Islet of Langerhans (tissue), 1 donor: ENCODE results near the gene TBC1D22A.

ENCODE experiments used
- FAIRE-seq: peaks from one replicate; lab custom pipeline; 2011; peaks lifted over from hg19 to GRCh38; lab: Jason Lieb, UNC

Gene TBC1D22A

DNA sequence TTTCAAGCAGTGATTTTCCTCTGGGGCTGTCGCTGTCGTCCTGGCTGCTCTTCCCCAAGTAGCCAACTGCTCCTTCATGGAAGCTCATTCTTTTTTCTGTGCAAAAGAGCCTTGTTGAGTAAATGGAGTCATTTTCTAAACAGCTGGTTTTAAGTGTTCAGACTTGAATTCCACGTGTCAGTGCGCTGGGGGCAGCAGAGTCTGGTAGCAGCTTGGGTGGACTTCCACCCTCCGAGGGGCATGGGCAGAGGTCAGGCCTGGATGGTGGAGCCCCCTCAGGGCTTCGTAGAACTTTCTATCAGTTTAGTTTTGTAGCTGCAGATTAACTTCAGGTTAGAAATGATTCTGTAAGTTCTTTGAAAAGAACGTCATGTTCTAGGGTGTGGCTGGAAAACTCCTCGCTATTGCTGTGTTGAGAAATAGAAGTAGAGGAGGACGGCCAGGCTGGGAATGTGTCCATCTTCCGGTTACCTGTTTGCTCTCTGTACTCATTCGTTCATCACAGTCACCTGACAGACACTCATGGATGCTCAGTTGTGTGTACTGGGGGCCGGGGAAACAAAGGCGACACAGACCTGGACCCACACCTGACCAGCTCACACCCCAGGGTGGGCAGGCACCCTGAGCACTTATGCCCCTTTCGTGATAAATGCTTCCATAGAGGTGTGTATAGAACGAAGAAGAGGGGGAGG is 270.7 kb downstream of the TBC1D22A start:
- no peak for FAIRE-seq

DNA sequence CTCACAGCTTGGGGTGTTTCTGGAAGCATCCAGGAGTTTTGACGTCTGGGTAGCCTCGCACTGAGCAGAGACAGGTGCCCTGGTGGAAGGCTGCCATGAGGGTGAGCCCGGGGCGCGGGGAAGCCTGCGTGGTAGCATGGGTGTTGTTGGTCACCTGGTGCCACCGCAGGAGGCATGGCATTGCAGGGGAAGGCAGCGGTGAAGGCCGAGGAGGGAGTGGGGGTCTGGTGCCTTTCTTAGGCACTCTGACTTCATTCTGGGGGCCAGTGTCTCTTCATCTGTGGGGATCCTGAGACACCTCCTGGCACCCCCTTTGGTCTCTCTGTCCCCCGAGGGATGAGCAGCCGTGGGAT is 271.2 kb downstream of the TBC1D22A start:
- no peak for FAIRE-seq

DNA sequence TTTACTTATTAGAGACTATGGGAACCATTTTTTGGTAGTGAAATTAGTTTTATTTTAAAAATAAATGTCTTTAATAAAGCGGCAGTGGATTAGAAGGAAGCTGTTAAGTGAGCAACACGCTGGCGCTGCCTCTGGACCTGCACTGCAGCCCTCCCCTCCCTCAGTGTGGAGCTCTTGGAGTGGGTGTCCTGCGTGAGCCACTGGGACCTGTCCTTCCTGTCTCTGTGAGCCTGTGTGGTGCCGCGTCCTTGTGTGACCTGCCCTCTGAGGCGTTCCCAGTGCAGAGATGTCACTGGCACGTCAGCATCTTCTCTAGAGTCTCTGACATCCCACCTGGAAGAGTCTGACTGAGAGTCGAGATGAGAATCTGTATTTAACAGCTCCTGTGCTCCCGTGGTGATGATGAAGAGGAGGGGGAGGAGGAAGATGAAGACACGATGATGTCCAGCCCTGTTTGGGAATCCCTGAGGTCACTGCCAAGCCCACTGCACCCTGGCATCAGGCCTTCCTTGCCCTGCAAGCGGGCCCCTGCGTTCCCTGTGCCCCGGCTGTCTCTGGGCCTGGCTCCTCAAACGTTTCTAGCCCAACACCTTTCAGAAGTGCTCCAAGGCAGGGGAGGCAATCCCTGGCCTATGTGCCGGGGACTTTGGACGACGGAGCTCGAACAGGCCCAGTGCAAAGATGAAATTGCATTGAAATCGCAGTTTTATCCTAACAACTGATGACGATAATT is 271.8 kb downstream of the TBC1D22A start:
- no peak for FAIRE-seq

DNA sequence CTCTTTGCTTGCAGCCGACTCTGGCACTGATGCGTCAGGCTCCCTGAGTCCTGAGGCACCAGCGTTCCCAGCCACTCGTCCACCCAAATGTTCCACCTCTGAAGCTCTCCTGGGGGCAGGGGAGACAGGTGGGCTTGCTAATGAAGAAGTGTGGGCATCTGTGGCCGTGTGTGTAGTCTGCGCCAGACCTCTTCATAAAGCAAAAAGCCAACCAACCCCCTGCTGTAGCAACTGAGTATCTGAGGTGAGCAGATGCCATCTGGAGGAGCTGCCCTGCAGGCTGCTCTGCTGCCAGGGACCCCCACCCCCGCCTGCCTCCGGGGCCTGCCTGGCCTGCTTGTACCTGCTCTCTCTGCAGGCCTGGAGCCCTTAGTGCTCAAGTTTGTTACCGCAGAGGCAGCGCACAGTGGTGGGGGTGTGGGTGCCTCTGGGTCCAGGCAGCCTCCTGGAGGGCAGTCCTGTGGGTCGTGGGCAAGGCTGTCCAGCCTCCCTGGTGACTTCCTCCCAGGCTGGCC is 272.5 kb downstream of the TBC1D22A start:
- no peak for FAIRE-seq

DNA sequence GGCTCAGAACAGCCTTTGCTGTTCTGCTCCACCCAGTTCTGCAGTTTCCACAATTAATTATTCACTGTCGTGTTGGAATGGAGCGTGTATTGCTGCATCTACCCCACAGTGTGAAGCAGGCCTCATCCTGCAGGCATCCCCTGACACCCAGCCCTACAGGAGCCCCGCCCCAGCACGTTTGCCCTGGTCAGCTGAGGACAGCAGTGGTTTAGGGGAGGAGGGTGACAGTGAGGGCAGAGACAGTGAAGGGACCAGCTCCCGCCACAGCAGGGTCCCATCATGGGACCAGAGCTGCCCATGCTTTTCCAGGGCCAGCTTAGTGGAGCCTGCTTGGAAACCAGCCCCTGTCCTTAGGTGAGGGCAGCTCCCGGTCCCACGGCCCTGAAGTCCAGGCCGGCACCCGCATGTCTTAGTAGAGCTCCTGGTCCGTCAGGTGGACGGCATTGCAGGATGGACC is 273.0 kb downstream of the TBC1D22A start:
- FAIRE-seq, result no peak

DNA sequence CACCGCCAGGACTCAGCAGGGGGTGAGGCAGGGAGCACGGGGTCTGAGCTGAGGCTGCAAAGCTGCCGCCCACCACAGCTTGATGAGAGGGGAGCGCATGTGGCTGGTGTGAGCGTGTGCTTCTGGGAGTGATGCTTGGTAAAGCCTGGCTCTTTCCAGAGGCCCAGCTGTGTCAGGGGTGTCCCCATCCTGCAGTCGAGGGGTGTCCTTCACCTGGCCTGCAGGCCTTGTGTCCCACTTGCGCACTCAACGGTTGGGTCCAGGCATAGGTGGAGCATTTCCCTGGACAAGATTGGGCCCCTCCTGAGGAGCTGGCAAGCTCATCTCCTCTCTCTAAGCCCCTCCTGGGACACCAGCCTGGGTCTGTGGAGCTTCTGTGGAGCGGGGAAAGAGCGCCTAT is 273.9 kb downstream of the TBC1D22A start:
- FAIRE-seq, result no peak

DNA sequence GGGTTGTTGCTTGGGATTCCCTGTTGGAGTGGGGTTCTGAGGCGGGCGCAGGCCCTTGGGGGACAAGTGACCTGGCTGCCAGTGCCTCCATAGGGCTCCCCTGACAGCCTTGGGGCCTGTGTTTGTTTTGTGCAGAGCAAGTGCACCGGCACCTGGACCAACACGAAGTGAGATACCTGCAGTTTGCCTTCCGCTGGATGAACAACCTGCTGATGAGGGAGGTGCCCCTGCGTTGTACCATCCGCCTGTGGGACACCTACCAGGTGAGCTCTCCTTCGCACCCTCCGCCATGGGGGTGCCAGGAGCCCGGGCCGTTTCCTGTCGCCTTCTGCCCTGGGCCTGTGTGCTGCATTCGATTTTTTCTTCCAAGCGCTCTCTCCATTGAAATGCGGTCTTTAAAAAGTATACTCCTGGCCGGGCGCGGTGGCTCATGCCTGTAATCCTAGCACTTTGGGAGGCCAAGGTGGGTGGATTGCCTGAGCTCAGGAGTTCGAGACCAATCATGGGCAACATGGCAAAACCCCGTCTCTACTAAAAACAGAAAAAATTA is 274.6 kb downstream of the TBC1D22A start:
- no peak for FAIRE-seq

DNA sequence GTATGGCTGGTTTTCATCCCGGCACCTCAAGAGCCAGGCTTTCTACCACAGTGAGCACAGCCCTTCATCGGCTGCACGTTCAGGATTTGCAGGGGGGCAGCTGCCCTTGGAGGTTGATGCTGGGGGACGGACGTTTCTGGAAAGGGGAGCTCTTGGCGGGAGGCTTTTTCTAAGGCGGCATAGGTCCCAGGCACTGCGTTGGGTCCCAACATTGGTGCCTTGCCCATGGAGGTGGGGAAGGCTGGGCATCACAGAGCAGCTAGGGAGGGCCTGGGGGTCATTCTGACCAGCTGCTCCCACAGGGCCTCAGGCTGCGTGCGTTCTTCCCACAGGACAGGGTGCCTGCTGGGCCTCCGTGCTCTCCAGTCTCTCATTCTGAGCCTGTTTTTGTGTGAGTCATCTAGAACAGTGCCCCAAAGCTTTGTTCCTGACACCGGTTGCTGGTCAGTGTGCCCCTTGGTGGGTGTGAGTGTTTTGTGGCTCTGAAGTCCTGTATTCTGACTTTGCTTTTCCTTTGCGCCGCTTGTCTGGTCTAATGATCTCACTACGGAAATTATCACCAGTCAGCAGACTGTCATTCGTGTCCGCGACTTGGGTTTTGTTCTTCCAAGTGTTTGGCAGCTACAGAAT is 275.9 kb downstream of the TBC1D22A start:
- no peak for FAIRE-seq

DNA sequence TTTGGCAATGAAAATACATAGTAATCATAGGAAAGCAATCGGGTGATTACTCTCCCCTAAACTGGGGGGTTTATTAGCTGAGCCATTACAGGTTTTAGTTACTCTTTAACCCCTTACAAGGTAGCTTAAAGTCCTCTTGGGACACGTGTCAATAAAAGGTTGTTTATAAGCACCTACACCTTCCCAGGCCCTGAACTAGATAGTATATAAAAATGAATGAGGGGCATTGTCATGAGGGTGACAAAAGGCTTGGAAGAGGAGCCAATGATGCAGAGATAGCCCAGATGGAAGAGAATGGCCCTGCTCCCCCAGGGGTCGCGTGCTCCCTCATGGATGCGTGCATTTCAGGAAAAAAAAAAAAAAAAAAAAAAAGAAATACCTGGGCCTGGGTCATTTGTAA is 276.9 kb downstream of the TBC1D22A start:
- no peak for FAIRE-seq

DNA sequence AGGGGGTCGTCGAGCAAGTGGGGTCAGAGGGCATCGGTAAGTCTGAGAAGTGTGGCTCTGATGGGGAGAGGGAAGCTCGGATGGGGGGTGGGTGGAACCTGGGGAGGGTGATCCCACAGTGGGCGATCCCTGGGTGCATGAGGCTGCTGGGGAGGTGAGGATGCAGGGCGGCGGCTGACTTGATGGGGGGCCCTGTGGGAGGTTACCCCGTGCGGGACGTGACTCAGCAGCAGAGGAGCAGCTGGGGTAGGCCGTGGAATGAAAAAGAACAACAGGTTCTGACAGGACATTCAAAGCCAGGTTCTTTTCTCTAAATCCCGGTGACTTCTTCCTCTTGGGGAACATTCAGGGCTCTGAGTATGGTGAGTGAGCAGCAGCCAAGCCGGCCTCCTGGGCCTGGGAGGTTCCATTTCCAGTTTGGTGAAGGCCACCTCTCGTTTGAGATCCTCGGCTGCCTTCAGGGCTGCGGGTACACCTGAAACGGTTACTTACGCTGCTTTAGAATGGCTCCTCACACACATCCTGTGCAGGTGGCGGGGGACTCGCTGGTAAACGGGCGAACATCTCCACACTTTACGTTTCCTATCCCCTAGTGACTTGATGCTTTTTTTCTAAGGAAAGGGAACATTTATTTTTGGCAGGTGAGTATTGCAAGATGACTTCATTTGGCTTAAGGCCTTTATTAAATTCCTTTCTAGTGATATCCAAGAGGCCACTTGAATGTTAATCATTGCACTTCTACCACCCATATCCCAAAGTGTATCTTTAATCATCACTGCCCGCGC is 278.2 kb downstream of the TBC1D22A start:
- no peak for FAIRE-seq

DNA sequence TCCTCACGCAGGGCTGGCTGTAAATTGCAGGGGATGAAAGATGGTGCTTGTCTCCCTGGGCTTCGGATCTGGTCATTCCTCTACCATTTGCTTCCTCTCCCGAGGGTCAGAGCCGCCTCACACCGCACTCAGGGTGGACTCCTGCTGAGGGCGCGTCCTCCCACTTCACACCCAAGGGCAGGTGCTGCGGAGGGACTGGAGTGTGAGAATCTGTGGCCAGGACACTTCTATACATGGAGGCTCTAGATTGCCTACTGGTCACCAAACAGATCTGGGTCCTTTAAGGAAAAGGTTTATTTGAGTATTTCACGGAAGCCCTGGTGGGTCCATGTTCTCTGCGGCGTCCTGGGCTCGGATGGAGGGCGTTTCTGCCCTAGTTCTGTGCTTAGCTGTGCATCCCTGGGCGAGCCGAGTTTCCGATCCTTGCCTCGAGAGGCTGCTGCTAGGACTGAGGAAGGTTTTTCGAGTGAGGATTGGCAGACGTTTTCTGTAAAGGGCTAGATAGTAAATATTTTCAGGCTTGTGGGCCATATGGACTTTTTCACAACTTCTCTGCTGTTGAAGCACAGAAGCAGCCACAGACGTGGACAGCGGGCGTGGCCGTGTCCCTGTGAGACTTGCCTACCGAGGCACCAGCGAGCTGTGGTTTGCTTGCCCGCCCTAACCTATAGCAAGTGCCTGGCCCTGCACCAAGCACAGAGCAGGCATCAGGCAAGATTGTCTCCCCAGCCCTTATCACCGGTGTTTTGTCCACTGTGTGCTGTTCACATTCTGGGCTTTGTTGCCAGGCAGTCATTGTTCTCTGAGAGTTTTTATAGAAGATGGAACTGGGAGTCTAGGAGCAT is 279.0 kb downstream of the TBC1D22A start:
- FAIRE-seq, result no peak

DNA sequence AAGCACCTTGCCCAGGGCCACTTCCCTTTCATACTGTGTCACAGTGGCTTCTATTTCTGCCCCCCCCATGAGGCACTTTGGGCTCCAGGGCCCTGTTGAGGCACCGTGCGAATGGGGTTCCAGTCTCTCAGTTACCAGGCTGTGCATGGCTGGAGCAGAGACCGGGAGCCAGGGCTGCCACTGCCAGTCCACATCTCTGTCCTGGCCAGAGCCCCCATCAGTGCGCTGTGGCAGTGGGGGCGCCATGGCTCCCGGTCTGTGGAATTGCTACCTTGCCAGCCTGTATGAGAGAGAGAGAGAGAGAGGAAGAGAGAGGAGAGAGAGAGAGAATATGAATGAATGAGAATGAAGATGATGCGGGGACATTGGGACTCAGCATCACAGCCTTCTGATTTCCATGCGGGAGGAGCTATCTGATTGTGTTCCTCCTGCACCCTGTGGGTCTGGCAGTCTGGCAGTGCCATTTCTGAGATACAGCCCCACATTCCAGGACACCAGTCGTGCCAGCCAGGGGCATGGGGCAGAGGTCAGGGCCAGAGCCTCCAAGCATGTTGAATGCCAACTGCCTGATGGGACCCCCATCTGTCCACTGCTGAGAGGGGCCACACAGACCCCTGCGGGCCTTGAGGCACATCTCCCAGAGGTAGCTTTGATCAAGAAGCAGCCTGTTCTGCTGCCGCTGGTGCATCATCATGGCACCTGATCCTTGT is 279.8 kb downstream of the TBC1D22A start:
- FAIRE-seq, result no peak

DNA sequence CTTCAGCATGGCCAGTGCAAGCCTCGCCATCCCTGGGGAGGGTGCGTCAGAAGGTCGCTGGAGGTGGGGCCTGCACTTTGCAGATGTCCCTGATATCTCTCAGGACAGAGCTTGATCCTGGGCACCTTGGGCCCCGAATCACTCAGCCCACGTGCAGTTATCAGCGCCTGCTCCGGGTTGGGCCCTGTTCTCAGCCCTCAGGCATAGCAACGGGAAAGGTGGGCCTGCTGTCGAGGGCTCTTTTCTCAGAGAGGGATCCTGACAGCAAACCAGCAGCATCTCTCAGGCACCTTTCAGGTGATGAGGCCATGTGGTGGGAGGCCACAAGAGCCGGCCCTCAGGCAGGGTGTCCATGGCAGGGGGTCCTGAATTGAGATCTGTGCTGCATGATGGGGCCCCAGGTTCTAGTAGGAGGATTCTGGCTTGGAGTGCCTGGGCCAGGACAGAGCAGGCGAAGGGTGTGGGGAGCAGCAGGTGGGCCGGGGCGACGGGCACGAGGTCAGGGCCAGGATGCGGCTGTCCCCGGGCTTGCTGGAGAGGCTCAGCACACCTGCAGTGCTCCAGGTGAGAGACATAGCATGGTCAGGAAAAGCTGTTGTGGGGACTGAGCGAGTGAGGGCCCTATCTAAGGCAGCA is 280.5 kb downstream of the TBC1D22A start:
- FAIRE-seq, result no peak

DNA sequence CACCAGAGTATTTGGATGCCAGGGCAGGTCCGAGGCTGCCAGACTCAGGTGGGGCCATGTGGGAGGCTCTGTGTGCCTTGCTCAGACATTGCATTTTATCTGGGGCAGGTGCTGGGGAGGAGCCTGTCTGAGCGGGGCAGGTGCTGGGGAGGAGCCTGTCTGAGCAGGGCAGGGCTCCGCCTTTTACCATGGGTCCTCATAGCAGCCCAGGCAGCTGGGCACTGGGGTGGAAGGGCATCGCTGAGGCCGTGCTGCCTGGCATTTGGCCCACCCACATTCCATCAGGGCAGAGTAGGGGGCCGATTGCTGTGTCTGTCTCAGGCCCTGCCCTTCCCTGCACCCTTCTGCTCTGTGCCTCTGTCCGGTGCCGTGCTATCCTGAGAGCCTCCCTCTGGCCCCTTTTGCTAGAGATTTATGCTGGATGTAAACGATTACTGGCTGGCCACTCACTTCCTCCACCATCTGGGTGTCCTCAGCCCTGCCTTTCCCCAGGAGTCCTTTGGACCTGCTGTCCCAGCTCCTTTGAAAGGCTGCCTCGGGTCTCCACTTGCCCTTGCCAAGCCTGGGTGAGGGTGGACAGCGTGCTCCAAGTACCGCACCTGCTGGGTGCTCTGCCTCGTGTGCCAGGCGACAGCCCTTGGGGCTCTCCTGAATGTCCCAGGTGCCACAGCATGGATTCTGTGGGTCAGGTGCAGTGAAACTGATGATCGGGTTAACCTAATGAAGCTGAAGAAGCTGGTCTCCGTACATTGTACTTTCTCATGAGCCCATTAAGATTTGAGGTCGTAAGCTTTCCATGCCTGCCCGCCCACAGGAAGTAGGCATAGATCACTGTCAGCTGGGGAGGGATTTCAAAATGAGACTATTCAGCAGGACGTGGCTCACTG is 281.6 kb downstream of the TBC1D22A start:
- FAIRE-seq, result peak; percentile 89

DNA sequence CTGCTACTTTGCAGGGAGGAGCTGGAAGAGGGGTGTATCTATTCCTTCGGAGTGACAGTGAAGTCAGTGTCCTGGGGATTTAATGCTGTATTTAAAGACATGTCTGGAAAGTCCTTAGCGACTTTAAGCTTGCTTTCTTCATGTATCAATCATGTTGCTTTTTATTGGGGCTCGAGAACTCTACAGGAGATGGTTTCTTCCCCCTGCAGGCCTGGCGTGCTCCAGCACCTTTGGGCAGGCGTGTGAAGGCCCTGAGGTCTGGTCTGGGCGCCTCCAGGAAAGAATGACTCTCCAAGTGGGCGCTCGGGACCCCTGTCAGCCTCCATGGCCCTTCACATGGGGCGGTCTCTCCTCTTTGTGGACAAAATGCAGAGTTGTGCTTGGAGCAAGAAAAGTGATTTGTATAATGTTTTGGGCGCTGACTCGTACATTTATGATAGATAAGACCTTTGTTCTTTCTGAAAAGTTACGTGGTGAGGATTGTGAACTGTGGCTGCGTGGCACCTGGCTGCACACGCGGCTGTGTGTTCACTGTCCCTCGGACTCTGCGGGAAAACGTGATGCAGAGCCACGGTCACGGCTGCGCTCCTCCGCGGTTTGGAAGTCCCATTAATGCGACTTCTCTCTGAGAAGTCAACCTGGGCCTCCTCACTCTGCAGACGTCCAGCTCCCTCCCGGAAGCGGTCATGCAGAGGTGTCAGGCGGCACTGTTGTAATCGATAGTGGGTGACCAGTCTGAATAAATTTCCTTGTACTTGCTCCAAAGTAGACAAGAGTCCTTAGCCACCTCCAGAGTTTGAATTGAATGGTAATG is 282.5 kb downstream of the TBC1D22A start:
- no peak for FAIRE-seq

DNA sequence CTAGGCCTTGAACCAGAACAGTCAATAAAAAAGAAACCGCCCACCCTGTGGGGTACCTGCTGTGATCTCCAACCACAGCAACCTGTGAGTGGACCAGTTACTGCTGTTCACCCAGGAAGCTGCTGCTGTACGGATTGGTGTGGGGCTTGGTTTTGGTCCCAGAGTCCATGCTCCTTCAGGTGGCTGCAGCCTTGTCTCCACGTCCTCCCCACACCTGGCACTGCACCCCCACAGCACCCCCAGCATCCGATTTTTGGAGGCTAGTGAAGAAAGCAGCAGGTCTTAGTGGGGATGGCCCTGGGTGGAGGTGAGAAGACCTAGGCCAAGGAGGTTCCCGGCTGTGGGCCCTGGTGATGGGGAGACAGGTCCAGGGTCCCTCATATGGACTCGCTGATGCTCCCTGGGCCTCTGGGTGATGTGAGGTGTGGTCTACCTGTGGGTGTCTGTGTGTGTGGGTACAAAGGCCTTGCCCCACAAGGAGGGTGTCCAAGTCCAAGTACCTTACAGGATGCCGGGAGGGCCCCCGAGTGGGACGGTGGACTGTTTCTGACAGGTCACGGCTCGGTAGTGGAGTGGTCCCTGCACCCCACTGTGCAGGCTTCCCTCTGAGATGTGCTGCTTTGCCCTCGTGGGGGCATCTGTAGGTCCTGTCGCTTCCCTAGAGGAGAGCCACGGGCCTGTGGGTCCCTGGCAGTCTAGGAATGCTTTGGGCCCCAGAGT is 283.4 kb downstream of the TBC1D22A start:
- no peak for FAIRE-seq

DNA sequence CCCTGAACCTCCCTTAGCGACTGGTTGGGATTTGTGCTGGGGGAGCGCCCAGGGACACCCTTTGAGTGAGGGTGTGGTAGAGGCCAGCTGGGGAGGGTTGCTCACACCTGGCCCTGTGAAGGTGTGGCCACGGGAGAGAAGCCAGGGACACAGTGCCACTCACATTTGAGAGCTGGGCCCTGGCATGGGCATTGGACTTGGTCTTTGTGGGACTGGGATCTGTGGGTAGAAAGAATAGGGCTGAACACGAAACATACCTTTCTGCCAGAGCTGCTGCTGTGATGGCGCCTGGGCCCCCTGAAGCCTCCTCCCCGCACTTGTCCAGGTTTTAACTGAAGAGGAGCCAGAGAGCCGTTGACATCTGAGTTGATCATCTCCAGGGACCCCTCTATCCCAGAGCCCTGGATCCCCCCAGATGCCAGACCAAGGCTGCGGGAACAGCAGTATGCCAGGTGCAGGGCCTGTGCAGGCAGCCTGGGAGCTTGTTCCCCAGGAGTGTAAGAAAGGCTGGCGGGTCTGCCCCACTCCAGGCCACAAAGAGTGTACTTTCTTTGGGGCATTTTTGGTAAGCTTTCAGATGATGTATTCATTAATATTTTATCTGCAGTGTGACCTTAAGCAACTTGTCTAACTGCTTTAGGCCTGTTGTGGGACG is 284.1 kb downstream of the TBC1D22A start:
- no peak for FAIRE-seq
